Measurements from ENCODE around the gene RNF169. TPM values are rescaled to one million over a fixed set of nuclear protein-coding genes. Genes with fewer than 3 reads are reported as not detected.

Gene RNF169
- total RNA-seq, 1 donor from 2014 or later: 19.5 TPM

DNA sequence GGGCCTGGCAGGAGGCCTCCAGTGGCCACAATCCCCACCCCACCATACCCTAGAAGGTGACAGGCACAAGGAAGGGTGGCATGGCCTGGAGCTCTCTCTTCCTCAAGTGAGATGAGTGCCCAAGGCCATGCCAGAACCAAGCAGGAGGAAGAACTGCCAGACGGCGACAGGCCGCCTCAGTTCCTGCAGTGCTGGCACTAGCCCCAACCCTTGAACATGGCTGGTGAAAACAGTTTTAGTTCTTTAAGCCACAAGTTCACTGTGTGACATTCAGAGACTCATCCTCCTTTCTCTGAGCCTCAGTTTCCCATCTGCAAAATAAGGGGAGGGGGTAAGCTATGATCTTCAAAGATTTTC is 27.2 kb upstream of the RNF169 start:
- Histone ChIP-seq H3K9me3 (no peaks in the 10 kb centered on the region), H3K27me3 (no peaks in the 10 kb centered on the region), H3K4me1 (peaks cover 19 to 33% of the 10 kb centered on the region in 2 donors), H3K27ac (peak overlapping the region; percentile 69 to 79), H3K4me3 (no peak overlapping the region), H3K36me3 (no peaks in the 10 kb centered on the region)
- intact Hi-C loops (cut with DNase I): loop anchor here (10.0 kb wide), 1 partner anchor 257 kb away; the partner anchor contains the start of gene KCNE3
- TF ChIP-seq, protein P1, sequence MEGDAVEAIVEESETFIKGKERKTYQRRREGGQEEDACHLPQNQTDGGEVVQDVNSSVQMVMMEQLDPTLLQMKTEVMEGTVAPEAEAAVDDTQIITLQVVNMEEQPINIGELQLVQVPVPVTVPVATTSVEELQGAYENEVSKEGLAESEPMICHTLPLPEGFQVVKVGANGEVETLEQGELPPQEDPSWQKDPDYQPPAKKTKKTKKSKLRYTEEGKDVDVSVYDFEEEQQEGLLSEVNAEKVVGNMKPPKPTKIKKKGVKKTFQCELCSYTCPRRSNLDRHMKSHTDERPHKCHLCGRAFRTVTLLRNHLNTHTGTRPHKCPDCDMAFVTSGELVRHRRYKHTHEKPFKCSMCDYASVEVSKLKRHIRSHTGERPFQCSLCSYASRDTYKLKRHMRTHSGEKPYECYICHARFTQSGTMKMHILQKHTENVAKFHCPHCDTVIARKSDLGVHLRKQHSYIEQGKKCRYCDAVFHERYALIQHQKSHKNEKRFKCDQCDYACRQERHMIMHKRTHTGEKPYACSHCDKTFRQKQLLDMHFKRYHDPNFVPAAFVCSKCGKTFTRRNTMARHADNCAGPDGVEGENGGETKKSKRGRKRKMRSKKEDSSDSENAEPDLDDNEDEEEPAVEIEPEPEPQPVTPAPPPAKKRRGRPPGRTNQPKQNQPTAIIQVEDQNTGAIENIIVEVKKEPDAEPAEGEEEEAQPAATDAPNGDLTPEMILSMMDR (IDR thresholded peaks at IDR 0.05): no peak
- DNase-seq (ENCODE audit: low spot score in 2 of 2): no peak

DNA sequence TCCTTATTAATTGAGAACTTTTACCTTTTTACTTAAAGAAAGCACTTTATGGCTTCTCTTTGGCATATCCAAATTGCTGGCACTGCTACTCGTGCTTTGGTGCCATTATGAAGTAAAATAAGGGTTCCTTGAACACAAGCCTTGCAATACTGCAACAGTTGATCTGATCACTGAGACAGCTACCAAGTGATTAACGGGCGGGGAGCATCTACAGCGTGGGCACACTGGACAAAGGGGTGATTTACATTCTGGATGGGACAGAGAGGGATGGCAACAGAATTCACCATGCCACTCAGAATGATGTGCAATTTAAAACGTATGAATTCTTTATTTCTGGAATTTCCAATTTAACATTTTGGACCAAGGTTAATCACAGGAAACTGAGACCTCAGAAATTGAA is 25.1 kb upstream of the RNF169 start:
- Histone ChIP-seq H3K9me3 (no peaks in the 10 kb centered on the region), H3K4me1 (peaks cover 11 to 21% of the 10 kb centered on the region in 2 donors), H3K36me3 (no peaks in the 10 kb centered on the region), H3K27me3 (no peaks in the 10 kb centered on the region), H3K4me3 (no peak overlapping the region), H3K27ac (no peak overlapping the region)
- no peak for DNase-seq (ENCODE audit: low spot score in 2 of 2)
- intact Hi-C loops (cut with DNase I): loop anchor here (10.0 kb wide), 1 partner anchor 259 kb away; the partner anchor contains the start of gene KCNE3
- TF ChIP-seq, protein P1 (IDR thresholded peaks at IDR 0.05): no peak

DNA sequence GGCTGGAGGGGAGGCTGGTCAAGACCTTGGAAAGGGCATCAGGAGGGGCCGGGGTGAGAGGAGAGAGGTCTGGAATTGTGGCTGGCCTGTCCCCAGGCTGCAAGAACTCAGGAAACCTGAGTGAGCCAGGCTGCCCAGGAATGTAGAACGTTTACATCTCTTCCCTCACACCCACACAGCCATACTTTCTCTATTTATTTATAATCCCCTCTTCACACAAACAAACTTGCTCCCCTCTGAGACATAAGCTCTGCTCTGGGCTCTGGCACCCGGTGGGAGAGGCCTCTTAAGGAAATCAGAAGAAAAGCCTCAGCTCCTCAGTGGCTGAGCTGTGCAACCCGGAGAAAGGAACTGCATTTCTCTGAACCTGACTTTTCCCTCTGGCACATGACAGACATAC is 22.9 kb upstream of the RNF169 start:
- H3K27ac ChIP-seq: no peak overlapping the region
- no peaks in the 10 kb centered on the region for H3K9me3 ChIP-seq
- no peak for DNase-seq (ENCODE audit: low spot score in 2 of 2)
- peaks cover 3% of the 10 kb centered on the region for H3K27me3 ChIP-seq
- intact Hi-C loops (cut with DNase I): loop anchor here (1.0 to 10.0 kb wide), 4 partner anchors 23 to 261 kb away; partner anchors contain the start of gene KCNE3
- peaks cover 6 to 11% of the 10 kb centered on the region in 2 donors for H3K4me1 ChIP-seq
- TF ChIP-seq, protein P1 (IDR thresholded peaks at IDR 0.05): no peak
- H3K4me3 ChIP-seq: no peak overlapping the region
- no peaks in the 10 kb centered on the region for H3K36me3 ChIP-seq

DNA sequence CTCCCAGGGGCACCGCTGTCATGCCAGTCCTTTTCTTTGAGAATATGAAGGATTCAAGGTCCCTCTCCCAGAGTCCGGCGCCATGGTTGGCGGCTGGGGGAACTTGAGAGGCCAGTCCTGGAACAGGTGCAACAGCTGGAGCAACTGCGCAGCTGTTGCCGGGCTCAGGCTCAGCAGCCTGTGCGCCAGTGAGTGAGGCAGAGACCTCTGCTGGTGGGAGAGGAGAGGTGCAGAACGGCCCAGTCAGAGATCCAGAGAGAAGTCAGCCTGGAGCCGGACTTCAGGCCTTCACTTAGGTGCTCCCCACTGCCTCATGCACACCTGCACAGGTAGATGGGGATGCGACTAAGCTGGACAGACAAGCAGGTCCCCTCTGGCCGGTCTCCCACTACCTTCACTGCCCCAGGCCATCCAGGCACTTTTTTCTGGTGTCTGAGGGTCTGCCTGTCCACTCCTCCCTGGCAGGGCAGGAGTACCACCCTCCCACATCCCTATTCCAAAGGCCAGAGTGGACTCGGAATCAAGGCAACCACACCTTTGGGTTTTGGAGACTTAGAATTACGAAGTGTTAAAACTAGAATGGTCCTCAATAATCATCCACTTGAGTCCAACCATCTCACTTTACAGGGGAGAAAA is 22.0 kb upstream of the RNF169 start:
- Histone ChIP-seq H3K27ac (no peak overlapping the region), H3K4me3 (no peak overlapping the region), H3K9me3 (no peaks in the 10 kb centered on the region), H3K36me3 (no peaks in the 10 kb centered on the region), H3K4me1 (peaks cover 3 to 7% of the 10 kb centered on the region in 2 donors), H3K27me3 (peaks cover 4% of the 10 kb centered on the region)
- TF ChIP-seq, protein P1 (IDR thresholded peaks at IDR 0.05): peak; percentile 89 to 94 (median 91)
- intact Hi-C loops (cut with DNase I): loop anchor here (1.0 to 10.0 kb wide), 4 partner anchors 24 to 262 kb away; partner anchors contain the start of gene KCNE3
- peak in 1 of 2 donors; percentile 86 for DNase-seq (ENCODE audit: low spot score in 2 of 2)

DNA sequence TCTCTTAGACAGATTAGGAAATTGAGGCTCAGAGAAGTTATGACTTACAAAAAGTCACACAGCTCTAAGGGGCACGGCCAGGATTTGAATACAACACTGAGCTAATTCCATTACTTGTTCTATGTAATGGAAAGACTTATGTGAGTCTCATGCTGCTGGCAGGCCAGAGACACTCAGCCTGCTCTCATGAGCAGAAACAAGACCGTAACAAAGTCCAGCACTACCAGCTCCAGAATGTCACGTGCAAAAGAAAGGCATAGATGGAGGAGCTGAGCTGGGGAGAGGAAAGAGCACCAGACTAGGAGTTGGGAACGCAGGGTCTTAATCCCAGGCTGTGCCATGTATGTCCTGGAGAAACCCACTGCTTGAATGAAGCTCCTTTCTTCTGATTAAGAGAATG is 19.3 kb upstream of the RNF169 start:
- H3K4me3 ChIP-seq: no peak overlapping the region
- peaks cover 3 to 7% of the 10 kb centered on the region in 2 donors for H3K4me1 ChIP-seq
- peaks cover 4% of the 10 kb centered on the region for H3K27me3 ChIP-seq
- DNase-seq (ENCODE audit: low spot score in 2 of 2): no peak
- no peak overlapping the region for H3K27ac ChIP-seq
- intact Hi-C loops (cut with DNase I): loop anchor here (10.0 kb wide), 1 partner anchor 265 kb away; the partner anchor contains the start of gene KCNE3
- no peaks in the 10 kb centered on the region for H3K36me3 ChIP-seq
- H3K9me3 ChIP-seq: no peaks in the 10 kb centered on the region
- TF ChIP-seq, protein P1 (IDR thresholded peaks at IDR 0.05): no peak

All from ascending aorta (tissue), 2 donors.